ENCODE data around the gene TTLL8.
A peak's percentile ranks its signal among the peaks of the same experiment; 100 is the strongest.

The TTLL8 gene

GRCh38 chr22:50001388-50002231 lies 56.5 kb downstream of the TTLL8 start:
- no peak for DNase-seq (ENCODE audit: low spot score)
- in situ Hi-C loops (cut with MboI; ENCODE audit: low sequenced_read_pairs, unreplicated experiment): no loop called here
- TF ChIP-seq, protein P1, sequence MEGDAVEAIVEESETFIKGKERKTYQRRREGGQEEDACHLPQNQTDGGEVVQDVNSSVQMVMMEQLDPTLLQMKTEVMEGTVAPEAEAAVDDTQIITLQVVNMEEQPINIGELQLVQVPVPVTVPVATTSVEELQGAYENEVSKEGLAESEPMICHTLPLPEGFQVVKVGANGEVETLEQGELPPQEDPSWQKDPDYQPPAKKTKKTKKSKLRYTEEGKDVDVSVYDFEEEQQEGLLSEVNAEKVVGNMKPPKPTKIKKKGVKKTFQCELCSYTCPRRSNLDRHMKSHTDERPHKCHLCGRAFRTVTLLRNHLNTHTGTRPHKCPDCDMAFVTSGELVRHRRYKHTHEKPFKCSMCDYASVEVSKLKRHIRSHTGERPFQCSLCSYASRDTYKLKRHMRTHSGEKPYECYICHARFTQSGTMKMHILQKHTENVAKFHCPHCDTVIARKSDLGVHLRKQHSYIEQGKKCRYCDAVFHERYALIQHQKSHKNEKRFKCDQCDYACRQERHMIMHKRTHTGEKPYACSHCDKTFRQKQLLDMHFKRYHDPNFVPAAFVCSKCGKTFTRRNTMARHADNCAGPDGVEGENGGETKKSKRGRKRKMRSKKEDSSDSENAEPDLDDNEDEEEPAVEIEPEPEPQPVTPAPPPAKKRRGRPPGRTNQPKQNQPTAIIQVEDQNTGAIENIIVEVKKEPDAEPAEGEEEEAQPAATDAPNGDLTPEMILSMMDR (IDR thresholded peaks at IDR 0.05; ENCODE audit: borderline replicate concordance, control extremely low read depth, extremely low read depth, insufficient read depth, missing control alignments): no peak

DNA sequence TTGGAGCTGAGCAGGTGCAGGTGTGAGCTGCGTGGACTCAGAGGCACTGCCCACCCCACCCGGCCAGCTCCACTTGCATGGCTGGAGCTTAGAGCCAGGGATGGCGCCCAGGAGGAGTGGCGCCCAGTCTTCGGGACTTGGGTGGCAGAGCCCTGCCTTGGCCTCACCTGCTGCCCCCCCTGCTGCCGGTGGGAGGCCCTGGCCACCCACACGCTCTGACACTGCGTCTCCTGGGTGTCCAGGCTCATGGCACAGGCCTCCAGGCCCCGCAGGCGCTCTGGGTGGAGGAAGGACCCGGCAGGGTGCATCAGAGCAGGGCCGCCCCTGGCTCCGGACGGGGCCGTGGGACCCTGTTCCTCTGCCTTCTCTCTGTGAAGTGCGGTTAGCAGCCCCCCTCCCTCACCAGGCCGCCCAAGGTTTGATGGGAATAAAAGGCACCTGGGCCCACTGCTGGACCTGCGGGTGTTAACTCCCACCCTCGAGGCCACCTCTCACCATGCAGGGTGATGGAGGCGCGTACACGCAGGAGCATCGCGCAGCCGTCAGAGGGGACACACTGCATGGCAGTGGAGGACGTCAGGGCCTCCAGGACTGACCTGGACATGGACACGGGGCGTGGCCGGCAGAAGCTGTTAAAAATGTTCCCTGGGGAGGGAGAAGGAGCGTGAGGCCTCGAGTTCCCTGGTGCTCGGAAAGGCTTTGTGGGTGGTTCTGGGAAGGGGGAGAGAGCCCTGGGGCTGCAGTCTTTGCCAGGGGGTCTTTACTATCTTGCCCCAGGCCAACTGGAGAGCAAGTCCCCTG lies 57.3 kb downstream of the TTLL8 start:
- in situ Hi-C loops (cut with MboI; ENCODE audit: low sequenced_read_pairs, unreplicated experiment): no loop called here
- DNase-seq (ENCODE audit: low spot score): peak; percentile 32
- TF ChIP-seq, protein P1 (IDR thresholded peaks at IDR 0.05; ENCODE audit: borderline replicate concordance, control extremely low read depth, extremely low read depth, insufficient read depth, missing control alignments): no peak

DNA sequence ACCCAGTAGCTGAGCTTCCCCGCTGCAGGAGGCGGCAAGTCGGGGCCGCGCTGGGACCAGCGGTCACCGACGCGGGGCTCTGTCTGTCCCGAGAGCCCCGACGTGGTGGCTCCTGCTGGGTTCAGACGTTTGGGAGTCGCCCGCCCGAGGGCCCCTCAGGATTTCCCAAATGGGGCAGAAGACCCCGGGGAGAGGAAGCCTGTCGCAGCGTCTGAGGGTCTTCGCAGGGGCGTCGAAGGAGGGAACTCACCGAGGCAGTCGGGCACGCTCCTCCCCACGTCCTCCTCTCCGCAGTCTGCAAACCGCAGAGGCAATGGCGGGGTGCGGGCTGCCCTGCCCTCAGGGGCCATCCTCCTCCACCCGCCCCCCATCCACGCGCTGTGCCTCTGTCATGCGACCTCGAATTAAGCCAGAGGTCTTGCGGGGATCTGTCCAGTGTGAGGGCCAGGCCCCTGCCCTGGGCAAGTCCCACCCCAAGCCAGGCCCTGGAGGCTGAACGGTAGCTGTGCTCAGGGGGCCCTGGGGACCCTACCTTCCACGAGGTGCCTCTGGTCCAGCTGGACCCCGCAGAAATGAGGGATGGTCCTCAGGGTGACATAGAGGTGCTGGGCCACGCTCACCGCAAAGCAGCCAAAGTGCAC lies 58.0 kb downstream of the TTLL8 start:
- DNase-seq (ENCODE audit: low spot score): no peak
- in situ Hi-C loops (cut with MboI; ENCODE audit: low sequenced_read_pairs, unreplicated experiment): no loop called here
- TF ChIP-seq, protein P1 (IDR thresholded peaks at IDR 0.05; ENCODE audit: borderline replicate concordance, control extremely low read depth, extremely low read depth, insufficient read depth, missing control alignments): no peak

DNA sequence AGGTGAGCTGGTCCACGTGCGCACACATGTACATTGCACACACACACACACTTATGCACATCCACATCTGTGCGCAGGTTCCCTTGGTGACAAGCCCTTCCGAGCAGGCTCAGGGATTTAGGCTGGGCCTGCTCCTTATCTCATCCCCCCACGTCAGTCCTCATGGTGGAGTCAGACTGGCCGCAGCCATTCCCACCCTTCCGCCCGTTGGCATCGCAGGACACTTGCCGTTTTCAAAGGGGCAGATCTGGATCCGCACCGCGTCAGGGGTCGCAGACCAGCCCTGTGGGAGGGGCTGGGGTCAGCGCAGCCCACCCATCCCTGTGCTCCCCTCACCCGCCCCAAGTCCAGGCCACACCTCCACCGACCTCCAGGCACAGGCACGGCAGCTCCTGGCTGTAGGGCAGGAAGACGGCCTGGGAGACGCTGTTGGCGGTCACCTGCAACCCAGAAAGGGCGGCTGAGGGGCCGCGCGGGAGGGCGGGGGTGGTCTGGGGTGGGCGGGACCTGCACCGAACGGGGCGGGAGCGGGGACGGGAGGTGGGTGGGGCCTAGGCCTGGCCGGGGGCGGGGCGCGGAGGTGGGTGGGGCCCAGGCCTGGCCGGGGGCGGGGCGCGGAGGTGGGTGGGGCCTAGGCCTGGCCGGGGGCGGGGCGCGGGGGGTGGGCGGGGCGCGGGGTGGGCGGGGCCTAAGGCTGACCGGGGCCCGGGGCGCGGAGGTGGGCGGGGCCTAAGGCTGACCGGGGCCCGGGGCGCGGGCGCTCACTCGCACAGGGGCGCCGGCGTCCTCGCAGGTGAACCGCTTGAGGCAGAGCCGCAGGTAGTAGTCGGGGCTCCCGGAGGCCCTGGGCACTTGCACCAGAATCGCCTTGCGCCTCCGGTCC lies 58.8 kb downstream of the TTLL8 start:
- in situ Hi-C loops (cut with MboI; ENCODE audit: low sequenced_read_pairs, unreplicated experiment): no loop called here

GRCh38 chr22:49998718-49999062 lies 59.4 kb downstream of the TTLL8 start:
- in situ Hi-C loops (cut with MboI; ENCODE audit: low sequenced_read_pairs, unreplicated experiment): no loop called here
- DNase-seq (ENCODE audit: low spot score): no peak
- TF ChIP-seq, protein P1 (IDR thresholded peaks at IDR 0.05; ENCODE audit: borderline replicate concordance, control extremely low read depth, extremely low read depth, insufficient read depth, missing control alignments): no peak

More for the DNA sequence above, 58.8 kb downstream of the TTLL8 start:
- TF ChIP-seq, protein P1 (IDR thresholded peaks at IDR 0.05; ENCODE audit: borderline replicate concordance, control extremely low read depth, extremely low read depth, insufficient read depth, missing control alignments): no peak
- DNase-seq (ENCODE audit: low spot score): peak; percentile 72

All from GM13976 (cell line).